HEK293 (cell line): Measurements from ENCODE around the gene RGS19.

Source experiments
- BCL11A ChIP-seq: fragments of 450-650 bp; formaldehyde crosslinking; IDR thresholded peaks from 2 replicates; pipeline ENCODE4 v1.5.1; 2016; ENCODE audit warnings: low read depth, missing biosample characterization, missing genetic modification characterization
- FEZF1 ChIP-seq: fragments of 450-650 bp; formaldehyde crosslinking; IDR thresholded peaks from 2 replicates; pipeline ENCODE4 v1.5.1; 2016; ENCODE audit warnings: missing biosample characterization, missing genetic modification characterization
- GFI1B ChIP-seq: fragments of 450-650 bp; formaldehyde crosslinking; IDR thresholded peaks from 2 replicates; pipeline ENCODE4 v1.5.1; 2016; ENCODE audit warnings: missing biosample characterization, missing genetic modification characterization
- KLF10 ChIP-seq: fragments of 450-650 bp; IDR thresholded peaks from 2 replicates; pipeline ENCODE4 v1.5.1; 2018; ENCODE audit warnings: missing biosample characterization, mild to moderate bottlenecking, missing genetic modification characterization
- KLF16 ChIP-seq: fragments of 450-650 bp; formaldehyde crosslinking; IDR thresholded peaks from 2 replicates; pipeline ENCODE4 v1.5.1; 2017; ENCODE audit warnings: missing biosample characterization, missing genetic modification characterization
- MZF1 ChIP-seq: fragments of 450-650 bp; formaldehyde crosslinking; IDR thresholded peaks from 2 replicates; pipeline ENCODE4 v1.5.1; 2017; ENCODE audit warnings: missing biosample characterization, missing genetic modification characterization, borderline replicate concordance
- SCRT1 ChIP-seq: fragments of 450-650 bp; formaldehyde crosslinking; IDR thresholded peaks from 2 replicates; pipeline ENCODE4 v1.5.1; 2016; ENCODE audit warnings: missing biosample characterization, missing genetic modification characterization, borderline replicate concordance
- ZNF10 ChIP-seq: fragments of 450-650 bp; formaldehyde crosslinking; IDR thresholded peaks from 2 replicates; pipeline ENCODE4 v1.5.1; 2017; ENCODE audit warnings: missing biosample characterization, missing genetic modification characterization
- ZNF121 ChIP-seq: fragments of 450-650 bp; formaldehyde crosslinking; IDR thresholded peaks from 2 replicates; pipeline ENCODE4 v1.5.1; 2016; ENCODE audit warnings: missing biosample characterization, missing genetic modification characterization
- ZNF133 ChIP-seq: fragments of 450-650 bp; formaldehyde crosslinking; IDR thresholded peaks from 2 replicates; pipeline ENCODE4 v1.5.1; 2016; ENCODE audit warnings: missing biosample characterization, missing genetic modification characterization
- ZNF174 ChIP-seq: fragments of 450-650 bp; formaldehyde crosslinking; IDR thresholded peaks from 2 replicates; pipeline ENCODE4 v1.5.0; 2017; ENCODE audit warnings: missing biosample characterization, mild to moderate bottlenecking, missing genetic modification characterization
- ZNF214 ChIP-seq: fragments of 450-650 bp; formaldehyde crosslinking; IDR thresholded peaks from 2 replicates; pipeline ENCODE4 v1.5.1; 2017; ENCODE audit warnings: missing biosample characterization, mild to moderate bottlenecking, missing genetic modification characterization, borderline replicate concordance
- ZNF223 ChIP-seq: fragments of 450-650 bp; formaldehyde crosslinking; IDR thresholded peaks from 2 replicates; pipeline ENCODE4 v1.5.1; 2016; ENCODE audit warnings: missing biosample characterization, missing genetic modification characterization
- ZNF426 ChIP-seq: fragments of 450-650 bp; formaldehyde crosslinking; IDR thresholded peaks from 2 replicates; pipeline ENCODE4 v1.5.1; 2017; ENCODE audit warnings: missing biosample characterization, missing genetic modification characterization, mild to moderate bottlenecking, inconsistent platforms, moderate library complexity
- ZNF514 ChIP-seq: fragments of 450-650 bp; formaldehyde crosslinking; IDR thresholded peaks from 2 replicates; pipeline ENCODE4 v1.5.1; 2016; ENCODE audit warnings: missing biosample characterization, missing genetic modification characterization
- ZNF530 ChIP-seq: fragments of 450-650 bp; formaldehyde crosslinking; IDR thresholded peaks from 2 replicates; pipeline ENCODE4 v1.5.1; 2016; ENCODE audit warnings: low read depth, missing biosample characterization, missing genetic modification characterization
- ZNF571 ChIP-seq: fragments of 450-650 bp; formaldehyde crosslinking; IDR thresholded peaks from 2 replicates; pipeline ENCODE4 v1.5.0; 2017; ENCODE audit warnings: missing biosample characterization, missing genetic modification characterization
- ZNF596 ChIP-seq: fragments of 450-650 bp; IDR thresholded peaks from 2 replicates; pipeline ENCODE4 v1.5.0; 2018; ENCODE audit warnings: missing biosample characterization, mild to moderate bottlenecking, missing genetic modification characterization, moderate library complexity
- ZNF626 ChIP-seq: fragments of 450-650 bp; sonication (Bioruptor Pico); formaldehyde crosslinking; IDR thresholded peaks from 2 replicates; pipeline ENCODE4 v1.5.1; 2018; ENCODE audit warnings: missing biosample characterization, missing genetic modification characterization, inconsistent platforms
- ZNF654 ChIP-seq: fragments of 450-650 bp; formaldehyde crosslinking; IDR thresholded peaks from 2 replicates; pipeline ENCODE4 v1.5.1; 2016; ENCODE audit warnings: low read depth, missing biosample characterization, missing genetic modification characterization
- ZNF677 ChIP-seq: fragments of 450-650 bp; IDR thresholded peaks from 2 replicates; pipeline ENCODE4 v1.5.0; 2018; ENCODE audit warnings: missing biosample characterization, mild to moderate bottlenecking, missing genetic modification characterization, moderate library complexity
- ZNF747 ChIP-seq: fragments of 450-650 bp; formaldehyde crosslinking; IDR thresholded peaks from 2 replicates; pipeline ENCODE4 v1.5.1; 2016; ENCODE audit warnings: missing biosample characterization, missing genetic modification characterization
- ZNF837 ChIP-seq: fragments of 450-650 bp; formaldehyde crosslinking; IDR thresholded peaks from 2 replicates; pipeline ENCODE4 v1.5.1; 2016; ENCODE audit warnings: missing biosample characterization, missing genetic modification characterization
- ZSCAN30 ChIP-seq: fragments of 450-650 bp; IDR thresholded peaks from 2 replicates; pipeline ENCODE4 v1.5.1; 2018; ENCODE audit warnings: missing biosample characterization, mild to moderate bottlenecking, missing genetic modification characterization, moderate library complexity
- TF ChIP-seq, protein P1 (sequence below): fragments of 450-650 bp; formaldehyde crosslinking; IDR thresholded peaks from 2 replicates; pipeline ENCODE4 v1.5.1; 2017; ENCODE audit warnings: missing biosample characterization, missing genetic modification characterization
- TF ChIP-seq, protein P2 (sequence below): fragments of 450-650 bp; formaldehyde crosslinking; IDR thresholded peaks from 2 replicates; pipeline ENCODE4 v1.5.1; 2016; ENCODE audit warnings: missing biosample characterization, missing genetic modification characterization
- TF ChIP-seq, protein P3 (sequence below): fragments of 450-650 bp; formaldehyde crosslinking; IDR thresholded peaks from 2 replicates; pipeline ENCODE4 v1.5.1; 2017; ENCODE audit warnings: missing biosample characterization, missing genetic modification characterization
- TF ChIP-seq, protein P4 (sequence below): fragments of 450-650 bp; formaldehyde crosslinking; IDR thresholded peaks from 2 replicates; pipeline ENCODE4 v1.5.1; 2016; ENCODE audit warnings: missing biosample characterization, missing genetic modification characterization
- TF ChIP-seq, protein P5 (sequence below): fragments of 450-650 bp; formaldehyde crosslinking; IDR thresholded peaks from 2 replicates; pipeline ENCODE4 v1.5.1; 2016; ENCODE audit warnings: missing biosample characterization, missing genetic modification characterization
- TF ChIP-seq, protein P6 (sequence below): fragments of 450-650 bp; formaldehyde crosslinking; IDR thresholded peaks from 2 replicates; pipeline ENCODE4 v1.5.1; 2017; ENCODE audit warnings: missing biosample characterization, missing genetic modification characterization
- TF ChIP-seq, protein P7 (sequence below): fragments of 450-650 bp; formaldehyde crosslinking; IDR thresholded peaks from 2 replicates; pipeline ENCODE4 v1.5.1; 2017; ENCODE audit warnings: missing biosample characterization, mild to moderate bottlenecking, missing genetic modification characterization, moderate library complexity

Gene RGS19

DNA sequence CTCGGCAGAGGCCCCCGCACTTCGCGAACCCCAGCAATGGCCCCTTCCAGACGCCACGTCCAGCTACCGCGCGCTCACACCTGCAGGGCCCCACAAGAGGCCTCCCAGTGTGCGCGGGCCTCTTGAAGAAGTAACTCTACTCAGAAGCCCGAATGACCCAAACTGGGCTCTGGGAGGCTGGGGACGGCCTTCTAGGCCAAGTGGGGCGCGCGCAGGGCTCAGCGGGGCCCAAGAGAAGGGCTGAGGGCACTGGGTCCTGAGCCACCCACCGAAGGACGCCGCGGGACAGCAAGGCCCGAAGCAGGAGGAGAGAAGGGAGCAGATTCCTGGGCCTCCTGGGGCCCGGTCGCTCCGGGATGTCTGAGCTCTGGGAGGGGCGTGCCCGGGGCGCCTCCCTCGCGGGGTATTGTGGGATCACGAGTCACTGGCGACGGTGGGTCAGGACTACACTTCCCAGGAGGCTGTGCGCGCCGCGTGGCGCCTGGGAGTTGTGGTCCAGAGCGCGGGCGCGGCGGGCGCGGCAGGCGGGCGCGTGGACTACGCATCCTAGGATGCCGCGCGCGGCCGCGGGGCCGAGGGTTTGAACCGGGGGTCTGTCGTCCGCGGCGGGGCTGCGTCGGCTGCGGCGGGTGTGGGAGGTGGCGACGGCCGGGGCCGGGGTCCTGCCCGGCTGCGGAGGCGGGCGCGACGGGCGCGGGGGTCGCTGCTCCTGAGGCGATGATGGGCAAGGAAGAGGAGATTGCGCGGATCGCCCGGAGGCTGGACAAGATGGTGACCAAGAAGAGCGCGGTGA lies 16.5 kb downstream of the RGS19 start, which contains the start of gene TCEA2 (continued):
- TF ChIP-seq, protein P1, sequence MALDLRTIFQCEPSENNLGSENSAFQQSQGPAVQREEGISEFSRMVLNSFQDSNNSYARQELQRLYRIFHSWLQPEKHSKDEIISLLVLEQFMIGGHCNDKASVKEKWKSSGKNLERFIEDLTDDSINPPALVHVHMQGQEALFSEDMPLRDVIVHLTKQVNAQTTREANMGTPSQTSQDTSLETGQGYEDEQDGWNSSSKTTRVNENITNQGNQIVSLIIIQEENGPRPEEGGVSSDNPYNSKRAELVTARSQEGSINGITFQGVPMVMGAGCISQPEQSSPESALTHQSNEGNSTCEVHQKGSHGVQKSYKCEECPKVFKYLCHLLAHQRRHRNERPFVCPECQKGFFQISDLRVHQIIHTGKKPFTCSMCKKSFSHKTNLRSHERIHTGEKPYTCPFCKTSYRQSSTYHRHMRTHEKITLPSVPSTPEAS (tag by site-specific recombination) = no peak
- no peak for TF ChIP-seq ZNF747 (tag by site-specific recombination)
- no peak for TF ChIP-seq MZF1 (tag by site-specific recombination)
- no peak for TF ChIP-seq ZNF426 (tag by site-specific recombination)
- no peak for TF ChIP-seq ZNF571
- no peak for TF ChIP-seq BCL11A (tag by site-specific recombination)
- no peak for TF ChIP-seq GFI1B
- no peak for TF ChIP-seq ZNF223 (tag by site-specific recombination)
- TF ChIP-seq, protein P2, sequence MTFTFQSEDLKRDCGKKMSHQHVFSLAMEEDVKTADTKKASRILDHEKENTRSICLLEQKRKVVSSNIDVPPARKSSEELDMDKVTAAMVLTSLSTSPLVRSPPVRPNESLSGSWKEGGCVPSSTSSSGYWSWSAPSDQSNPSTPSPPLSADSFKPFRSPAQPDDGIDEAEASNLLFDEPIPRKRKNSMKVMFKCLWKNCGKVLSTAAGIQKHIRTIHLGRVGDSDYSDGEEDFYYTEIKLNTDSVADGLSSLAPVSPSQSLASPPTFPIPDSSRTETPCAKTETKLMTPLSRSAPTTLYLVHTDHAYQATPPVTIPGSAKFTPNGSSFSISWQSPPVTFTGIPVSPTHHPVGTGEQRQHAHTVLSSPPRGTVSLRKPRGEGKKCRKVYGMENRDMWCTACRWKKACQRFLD (tag by site-specific recombination) = no peak
- TF ChIP-seq FEZF1 = no peak
- no peak for TF ChIP-seq ZNF10
- no peak for TF ChIP-seq ZNF174 (tag by site-specific recombination)
- no peak for TF ChIP-seq ZNF214 (tag by site-specific recombination)
- TF ChIP-seq SCRT1 (tag by site-specific recombination) = no peak
- no peak for TF ChIP-seq ZNF133 (tag by site-specific recombination)
- TF ChIP-seq, protein P3, sequence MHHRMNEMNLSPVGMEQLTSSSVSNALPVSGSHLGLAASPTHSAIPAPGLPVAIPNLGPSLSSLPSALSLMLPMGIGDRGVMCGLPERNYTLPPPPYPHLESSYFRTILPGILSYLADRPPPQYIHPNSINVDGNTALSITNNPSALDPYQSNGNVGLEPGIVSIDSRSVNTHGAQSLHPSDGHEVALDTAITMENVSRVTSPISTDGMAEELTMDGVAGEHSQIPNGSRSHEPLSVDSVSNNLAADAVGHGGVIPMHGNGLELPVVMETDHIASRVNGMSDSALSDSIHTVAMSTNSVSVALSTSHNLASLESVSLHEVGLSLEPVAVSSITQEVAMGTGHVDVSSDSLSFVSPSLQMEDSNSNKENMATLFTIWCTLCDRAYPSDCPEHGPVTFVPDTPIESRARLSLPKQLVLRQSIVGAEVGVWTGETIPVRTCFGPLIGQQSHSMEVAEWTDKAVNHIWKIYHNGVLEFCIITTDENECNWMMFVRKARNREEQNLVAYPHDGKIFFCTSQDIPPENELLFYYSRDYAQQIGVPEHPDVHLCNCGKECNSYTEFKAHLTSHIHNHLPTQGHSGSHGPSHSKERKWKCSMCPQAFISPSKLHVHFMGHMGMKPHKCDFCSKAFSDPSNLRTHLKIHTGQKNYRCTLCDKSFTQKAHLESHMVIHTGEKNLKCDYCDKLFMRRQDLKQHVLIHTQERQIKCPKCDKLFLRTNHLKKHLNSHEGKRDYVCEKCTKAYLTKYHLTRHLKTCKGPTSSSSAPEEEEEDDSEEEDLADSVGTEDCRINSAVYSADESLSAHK (tag by site-specific recombination) = no peak
- TF ChIP-seq ZNF677 (tag by site-specific recombination) = peak; percentile 53; the same call in 1 of the 2 replicates
- no peak for TF ChIP-seq ZNF596 (tag by site-specific recombination)
- TF ChIP-seq ZNF530 = no peak
- TF ChIP-seq, protein P4, sequence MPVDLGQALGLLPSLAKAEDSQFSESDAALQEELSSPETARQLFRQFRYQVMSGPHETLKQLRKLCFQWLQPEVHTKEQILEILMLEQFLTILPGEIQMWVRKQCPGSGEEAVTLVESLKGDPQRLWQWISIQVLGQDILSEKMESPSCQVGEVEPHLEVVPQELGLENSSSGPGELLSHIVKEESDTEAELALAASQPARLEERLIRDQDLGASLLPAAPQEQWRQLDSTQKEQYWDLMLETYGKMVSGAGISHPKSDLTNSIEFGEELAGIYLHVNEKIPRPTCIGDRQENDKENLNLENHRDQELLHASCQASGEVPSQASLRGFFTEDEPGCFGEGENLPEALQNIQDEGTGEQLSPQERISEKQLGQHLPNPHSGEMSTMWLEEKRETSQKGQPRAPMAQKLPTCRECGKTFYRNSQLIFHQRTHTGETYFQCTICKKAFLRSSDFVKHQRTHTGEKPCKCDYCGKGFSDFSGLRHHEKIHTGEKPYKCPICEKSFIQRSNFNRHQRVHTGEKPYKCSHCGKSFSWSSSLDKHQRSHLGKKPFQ (tag by site-specific recombination) = no peak
- TF ChIP-seq, protein P5, sequence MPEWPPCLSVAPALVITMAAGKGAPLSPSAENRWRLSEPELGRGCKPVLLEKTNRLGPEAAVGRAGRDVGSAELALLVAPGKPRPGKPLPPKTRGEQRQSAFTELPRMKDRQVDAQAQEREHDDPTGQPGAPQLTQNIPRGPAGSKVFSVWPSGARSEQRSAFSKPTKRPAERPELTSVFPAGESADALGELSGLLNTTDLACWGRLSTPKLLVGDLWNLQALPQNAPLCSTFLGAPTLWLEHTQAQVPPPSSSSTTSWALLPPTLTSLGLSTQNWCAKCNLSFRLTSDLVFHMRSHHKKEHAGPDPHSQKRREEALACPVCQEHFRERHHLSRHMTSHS (tag by site-specific recombination) = no peak
- TF ChIP-seq, protein P6, sequence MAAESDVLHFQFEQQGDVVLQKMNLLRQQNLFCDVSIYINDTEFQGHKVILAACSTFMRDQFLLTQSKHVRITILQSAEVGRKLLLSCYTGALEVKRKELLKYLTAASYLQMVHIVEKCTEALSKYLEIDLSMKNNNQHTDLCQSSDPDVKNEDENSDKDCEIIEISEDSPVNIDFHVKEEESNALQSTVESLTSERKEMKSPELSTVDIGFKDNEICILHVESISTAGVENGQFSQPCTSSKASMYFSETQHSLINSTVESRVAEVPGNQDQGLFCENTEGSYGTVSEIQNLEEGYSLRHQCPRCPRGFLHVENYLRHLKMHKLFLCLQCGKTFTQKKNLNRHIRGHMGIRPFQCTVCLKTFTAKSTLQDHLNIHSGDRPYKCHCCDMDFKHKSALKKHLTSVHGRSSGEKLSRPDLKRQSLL (tag by site-specific recombination) = peak; percentile 72
- no peak for TF ChIP-seq ZNF654 (tag by site-specific recombination)
- no peak for TF ChIP-seq ZNF514
- TF ChIP-seq ZNF121 (tag by site-specific recombination) = no peak
- TF ChIP-seq ZNF837 = no peak
- TF ChIP-seq KLF10 (tag by site-specific recombination) = peak; percentile 68; the same call in 1 of the 2 replicates
- TF ChIP-seq, protein P7, sequence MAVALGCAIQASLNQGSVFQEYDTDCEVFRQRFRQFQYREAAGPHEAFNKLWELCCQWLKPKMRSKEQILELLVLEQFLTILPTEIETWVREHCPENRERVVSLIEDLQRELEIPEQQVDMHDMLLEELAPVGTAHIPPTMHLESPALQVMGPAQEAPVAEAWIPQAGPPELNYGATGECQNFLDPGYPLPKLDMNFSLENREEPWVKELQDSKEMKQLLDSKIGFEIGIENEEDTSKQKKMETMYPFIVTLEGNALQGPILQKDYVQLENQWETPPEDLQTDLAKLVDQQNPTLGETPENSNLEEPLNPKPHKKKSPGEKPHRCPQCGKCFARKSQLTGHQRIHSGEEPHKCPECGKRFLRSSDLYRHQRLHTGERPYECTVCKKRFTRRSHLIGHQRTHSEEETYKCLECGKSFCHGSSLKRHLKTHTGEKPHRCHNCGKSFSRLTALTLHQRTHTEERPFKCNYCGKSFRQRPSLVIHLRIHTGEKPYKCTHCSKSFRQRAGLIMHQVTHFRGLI (tag by site-specific recombination) = no peak
- TF ChIP-seq KLF16 (tag by site-specific recombination) = peak; percentile 50
- no peak for TF ChIP-seq ZNF626 (tag by site-specific recombination)
- TF ChIP-seq ZSCAN30 = peak; percentile 14; the same call in 1 of the 2 replicates
